Ovary (tissue), 3 donors: ENCODE results near the gene FGFR2.

Source experiments
- CTCF ChIP-seq, 3 donors: fragments of 450-650 bp in 2 of 3; fragments of 200-600 bp in 1 of 3; IDR thresholded peaks; one replicate each; pipeline versions ENCODE4 v1.5.1 to v1.8.0; 2016 to 2022; ENCODE audit warnings: antibody characterized with exemption in 3 of 3, mild to moderate bottlenecking in 1 of 3
- EP300 ChIP-seq: sonication (generic); formaldehyde crosslinking; IDR thresholded peaks from one replicate; pipeline ENCODE4 v1.6.1; 2017; ENCODE audit warnings: antibody characterized with exemption
- POLR2A ChIP-seq: fragments of 450-650 bp; IDR thresholded peaks from one replicate; pipeline ENCODE4 v1.6.1; 2017; ENCODE audit warnings: antibody characterized with exemption, mild to moderate bottlenecking, moderate library complexity
- donor health status: DM: no; HTN: no; CAD: no.

GRCh38 chr10:121598263-121599249 lies at the start of gene FGFR2:
- TF ChIP-seq CTCF (IDR thresholded peaks at IDR 0.05) (no peak), EP300 (no peak), POLR2A (no peak)
